ENCODE measurements around the gene SH3YL1.

SH3YL1 gene

DNA sequence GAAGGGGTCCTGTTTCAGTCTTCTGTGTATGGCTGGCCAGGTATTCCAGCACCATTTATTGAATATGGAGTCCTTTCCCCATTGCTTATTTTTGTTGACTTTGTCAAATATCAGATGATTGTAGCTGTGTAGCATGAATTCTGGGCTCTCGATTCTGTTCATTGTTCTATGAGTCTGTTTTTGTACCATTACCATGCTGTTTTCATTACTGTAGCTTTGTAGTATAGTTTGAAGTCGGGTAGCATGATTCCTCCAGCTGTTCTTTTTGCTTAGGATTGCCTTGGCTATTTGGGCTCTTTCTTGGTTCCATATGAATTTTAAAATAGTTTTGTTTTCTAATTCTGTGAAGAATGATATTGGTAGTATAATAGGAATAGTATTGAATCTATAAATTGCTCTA is 6.0 kb downstream of the SH3YL1 start:
- no peak for DNase-seq

DNA sequence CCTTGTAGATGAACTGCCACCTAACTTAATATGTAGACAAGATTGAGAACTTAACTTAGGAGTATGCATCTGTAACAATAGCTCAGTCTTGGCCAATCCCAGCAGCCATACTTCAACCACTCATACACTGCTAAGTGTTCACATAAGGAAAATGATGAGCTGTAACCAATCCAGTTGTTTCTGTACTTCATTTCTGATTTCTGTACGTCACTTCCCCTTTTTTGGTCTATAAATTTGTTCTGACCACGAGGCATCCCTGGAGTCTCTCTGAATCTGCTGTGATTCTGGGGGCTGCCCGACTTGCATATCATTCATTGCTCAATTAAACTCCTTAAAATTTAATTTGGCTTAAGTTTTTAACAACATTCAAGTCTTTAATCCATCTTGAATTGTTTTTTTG is 6.4 kb downstream of the SH3YL1 start:
- DNase-seq = no peak

DNA sequence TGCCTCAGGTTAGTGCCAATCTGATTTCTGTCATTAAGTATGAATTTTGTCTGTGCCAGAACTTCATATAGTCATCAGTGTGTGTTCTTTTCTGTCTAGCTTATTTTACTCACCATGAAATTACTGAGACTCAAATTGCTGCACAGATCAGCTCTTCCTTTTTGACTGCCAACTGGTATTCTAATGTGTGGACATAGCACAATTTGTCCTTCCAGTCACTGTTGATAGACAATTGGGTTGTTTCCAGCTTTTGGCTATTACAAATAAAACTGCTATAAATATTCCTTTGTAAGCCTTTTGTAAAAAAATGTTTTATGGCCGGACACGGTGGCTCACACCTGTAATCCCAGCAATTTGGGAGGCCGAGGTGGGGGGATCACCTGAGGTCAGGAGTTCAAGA is 7.7 kb downstream of the SH3YL1 start:
- no peak for DNase-seq

DNA sequence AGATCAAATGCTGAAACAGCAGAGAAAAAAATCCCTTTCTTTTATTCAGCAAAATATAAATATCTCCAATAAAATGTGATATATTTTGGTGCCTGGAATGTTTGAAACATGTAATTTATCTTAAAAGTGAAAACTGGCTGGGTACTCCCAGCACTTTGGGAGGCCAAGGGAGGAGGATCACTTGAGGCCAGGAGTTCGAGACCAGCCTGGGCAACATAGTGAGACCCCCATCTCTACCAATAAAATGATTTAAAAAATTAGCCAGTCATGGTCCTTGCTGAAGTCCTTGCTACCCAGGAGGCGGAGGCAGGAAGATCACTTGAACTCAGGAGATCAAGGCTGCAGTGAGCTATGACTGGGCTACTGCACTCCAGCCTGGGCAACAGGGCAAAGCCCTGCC is 8.6 kb downstream of the SH3YL1 start:
- DNase-seq = no peak

DNA sequence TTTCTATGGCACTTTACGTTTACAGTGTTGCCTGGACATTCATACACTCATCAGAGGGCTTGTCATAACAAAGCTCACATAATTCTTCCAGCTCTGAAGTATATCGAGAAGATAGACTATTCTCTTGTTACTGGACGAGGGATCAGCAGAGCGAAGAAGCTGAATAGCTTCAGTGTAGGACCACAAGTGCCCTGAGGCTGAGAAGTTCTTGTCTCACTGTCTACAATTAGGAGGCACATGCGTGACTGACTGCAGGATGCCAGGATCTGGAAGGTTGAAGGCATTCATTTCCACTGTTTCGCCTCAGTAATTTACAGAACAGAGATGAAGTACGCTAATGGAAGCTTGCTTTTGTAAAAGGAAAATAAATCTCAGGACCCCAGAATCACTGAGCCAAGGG is 9.6 kb downstream of the SH3YL1 start:
- no peak for DNase-seq

DNA sequence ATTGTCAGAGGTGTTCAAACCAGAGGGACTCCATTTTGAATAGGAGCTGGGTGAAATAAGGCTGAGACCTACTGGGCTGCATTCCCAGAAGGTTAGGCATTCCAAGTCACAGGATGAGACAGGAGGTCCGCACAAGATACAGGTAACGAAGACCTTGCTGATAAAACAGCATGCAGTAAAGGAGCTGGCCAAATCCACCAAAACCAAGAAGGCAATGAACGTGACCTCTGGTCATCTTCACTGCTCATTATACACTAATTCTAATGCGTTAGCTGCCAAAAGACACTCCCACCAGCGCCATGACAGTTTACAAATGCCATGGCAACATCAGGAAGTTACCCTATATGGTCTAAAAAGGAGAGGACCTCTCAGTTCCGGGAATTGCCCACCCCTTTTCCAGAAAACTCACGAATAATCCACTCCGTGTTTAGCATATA is 10.6 kb downstream of the SH3YL1 start:
- no peak for DNase-seq

DNA sequence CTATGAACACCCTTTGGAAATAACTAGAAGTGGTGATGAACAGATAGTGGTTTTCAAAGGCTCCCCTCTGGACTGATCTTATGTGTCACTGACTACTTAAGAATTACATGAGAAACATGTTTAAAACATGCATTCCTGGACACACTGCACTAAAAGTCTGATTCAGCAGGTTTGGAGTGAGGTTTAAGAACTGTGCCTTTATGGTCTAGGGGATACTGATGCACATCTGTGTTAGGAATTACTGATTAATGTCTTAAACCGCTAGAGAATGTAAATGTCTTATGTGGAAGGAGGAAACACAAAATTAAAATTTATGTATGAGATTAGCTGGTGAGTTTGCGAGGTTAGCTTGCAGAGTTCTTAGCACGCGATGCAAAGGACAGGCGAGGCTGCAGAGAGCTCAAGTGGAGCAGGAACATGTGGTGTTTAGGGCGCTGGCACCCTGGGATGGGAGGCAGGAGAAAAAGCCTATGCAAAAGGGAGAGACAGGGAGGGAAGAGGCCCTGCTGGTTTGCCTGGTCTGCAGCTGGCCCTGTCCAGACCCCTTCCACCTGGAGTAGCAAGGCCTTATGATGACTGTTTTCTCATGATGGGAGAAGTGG is 11.7 kb downstream of the SH3YL1 start:
- DNase-seq = no peak

DNA sequence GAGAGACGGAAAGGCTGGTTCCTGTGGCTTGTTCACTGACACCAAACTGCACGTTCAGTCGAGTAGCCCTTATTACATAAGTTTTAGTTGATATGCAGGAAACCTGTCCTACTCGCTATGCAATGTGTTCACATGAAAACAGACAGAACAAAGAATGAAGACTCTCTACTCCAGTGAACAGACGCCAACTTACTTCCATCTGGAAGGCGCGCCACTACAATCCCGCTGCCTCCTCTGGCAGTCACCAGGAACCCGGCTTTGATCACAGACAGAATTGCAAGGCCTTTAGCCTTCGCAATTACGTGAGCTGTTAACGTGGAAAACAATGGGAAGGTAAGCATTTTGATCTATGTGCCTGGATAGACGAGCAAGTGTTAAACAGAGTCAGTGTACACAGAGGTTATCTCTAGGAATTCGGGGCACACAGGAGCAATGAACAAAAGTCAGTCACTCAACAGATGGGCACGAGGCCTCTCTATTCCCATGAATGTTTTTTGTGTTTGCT is 14.2 kb downstream of the SH3YL1 start:
- DNase-seq = no peak

DNA sequence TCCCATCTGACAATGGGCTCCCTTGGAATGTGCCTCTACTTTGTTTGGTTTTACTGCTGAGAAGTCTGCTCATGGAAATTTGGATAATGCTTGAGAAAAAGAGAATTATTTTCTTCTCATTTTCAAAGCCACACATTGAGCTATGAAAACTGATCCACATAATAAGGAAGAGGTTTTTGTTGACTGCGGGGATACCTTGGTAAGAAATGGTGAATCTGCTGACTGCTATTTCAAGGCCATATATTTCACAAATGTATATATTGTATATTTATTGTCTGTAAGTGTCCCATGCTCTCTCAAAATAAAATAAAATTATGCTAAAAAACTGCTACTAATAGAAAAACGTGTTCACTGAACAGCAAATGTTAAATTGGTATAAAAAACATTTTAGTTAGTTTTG is 15.1 kb downstream of the SH3YL1 start:
- no peak for DNase-seq

DNA sequence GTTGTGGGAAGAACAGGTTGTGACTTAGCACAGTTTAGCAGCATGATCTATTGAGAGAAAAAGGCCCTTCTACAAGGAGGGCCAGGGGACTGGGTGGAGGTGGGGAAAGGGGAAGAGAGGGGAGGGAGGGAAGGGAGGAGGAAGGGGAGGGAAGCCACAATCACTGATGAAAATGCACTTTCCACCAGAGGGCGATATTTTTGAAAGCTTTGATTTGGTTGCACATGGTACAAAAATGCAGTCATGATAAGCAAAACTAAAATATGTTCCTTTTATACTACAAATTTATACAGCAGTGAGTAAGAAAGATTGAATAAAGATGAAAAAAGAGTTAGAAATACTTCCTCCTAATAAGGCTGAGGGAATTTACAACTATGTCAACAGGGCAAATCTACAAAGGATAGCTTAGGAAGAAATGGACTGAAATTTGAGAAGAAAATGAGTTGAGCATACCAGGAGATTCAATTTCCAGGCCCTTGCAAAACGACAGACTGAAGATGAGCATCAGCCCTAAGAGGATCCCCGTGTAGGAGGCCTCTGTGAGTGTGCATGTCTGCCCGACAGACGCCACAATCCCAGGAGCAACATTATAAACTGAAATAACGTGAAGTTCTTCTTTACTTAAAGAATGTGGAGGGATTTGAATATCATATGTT is 17.2 kb downstream of the SH3YL1 start:
- peak; percentile 29 for DNase-seq

DNA sequence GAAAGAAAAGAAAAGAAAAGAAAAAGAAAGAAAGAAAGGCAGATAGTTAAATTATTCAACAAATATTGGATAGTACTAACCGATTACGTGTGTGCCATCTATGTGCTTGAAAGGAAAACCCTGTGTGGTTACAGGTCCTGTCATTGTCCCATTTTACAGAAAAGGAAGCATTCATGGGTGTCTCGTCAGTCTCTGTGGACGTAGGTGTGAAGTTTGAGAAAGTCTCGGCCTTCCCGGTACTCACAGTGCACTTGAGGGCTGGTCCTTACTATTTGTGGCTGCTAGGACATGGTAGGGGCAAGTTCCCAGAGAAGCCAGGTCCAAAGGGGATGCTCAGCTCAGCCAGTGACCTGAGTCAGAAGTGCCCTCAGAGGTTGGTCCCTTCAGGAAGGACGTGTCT is 19.3 kb downstream of the SH3YL1 start:
- no peak for DNase-seq

DNA sequence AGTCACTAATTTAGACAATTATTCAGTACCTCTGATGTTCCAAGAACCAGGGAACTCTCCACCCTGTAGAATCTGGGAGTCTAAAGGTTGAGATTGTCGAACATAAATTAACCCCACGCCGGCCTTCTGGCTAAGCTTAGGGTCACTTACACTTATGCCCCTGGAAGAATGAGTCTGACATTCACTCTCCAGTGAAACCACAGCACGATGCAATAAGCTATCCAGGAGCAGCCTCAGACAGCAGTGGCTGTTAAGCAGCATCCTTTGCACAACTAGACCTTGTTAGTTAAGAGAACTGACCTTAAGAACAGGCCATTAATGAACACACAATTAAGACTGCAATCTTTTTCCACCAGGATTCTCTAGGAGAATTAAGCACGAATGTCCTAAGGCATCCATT is 25.0 kb downstream of the SH3YL1 start:
- DNase-seq = no peak

DNA sequence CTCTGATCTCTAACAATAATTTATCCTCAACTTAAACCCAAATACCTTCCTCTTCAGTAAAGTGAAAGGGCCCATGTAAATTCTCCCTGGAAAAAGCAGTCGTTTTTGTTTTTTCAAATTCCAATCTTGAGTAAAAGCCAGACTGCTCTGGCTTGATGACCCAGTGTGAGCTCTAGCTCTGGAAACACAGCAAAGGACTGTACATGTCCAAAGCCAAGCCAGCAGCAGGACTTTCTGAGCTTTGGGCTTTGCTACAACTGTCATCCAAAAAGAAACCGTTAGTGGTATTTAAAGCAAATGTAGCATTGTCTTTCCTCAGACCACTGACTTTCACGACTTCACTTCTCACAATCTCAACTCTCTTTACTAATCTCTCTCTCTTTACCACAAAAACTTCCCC is 25.4 kb downstream of the SH3YL1 start:
- DNase-seq = no peak

DNA sequence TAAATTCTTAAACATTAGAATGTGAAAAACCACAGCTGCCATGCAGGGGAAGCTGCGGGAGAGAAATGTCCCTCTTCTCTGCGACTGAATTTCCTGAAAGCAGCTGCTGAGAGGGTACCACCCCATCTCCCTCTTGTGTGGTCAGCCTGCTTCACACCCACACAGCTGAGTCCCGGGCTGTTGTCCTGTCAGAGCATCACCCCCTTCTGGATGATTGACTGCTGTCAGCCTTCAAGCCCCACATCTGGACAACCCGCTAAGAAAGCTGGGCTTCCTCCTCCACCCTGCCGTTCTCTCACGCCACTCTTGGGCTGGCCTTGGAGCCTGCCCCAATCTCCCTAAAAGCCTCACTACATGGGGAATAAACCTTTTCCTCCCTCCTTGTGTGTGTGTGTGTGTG is 26.0 kb downstream of the SH3YL1 start:
- no peak for DNase-seq

DNA sequence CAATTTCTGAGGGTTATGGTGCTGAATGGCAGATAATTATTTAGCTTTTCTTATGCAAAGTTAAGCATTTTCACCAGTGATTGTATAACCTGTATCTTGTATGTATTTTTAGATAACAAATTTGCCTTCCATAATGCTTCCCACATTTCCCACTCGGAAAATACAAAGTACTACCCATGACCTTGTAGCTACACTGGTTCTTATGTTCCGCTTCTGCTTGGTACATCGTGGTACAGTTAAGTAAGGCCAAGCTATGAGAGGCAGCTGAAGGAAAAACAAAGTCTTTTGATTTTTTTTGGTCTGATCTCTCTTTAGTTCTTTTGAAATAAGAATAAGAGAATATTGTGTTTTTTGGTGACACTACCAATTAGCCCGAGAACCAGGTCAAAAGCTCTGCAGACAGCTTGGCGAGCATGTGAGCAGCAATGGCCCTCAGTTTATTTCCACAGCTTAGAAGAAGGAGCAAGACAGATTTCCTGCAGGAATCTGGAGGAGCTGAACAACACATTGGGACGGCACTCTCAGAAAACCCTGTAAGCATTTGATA is 26.8 kb downstream of the SH3YL1 start:
- no peak for DNase-seq

DNA sequence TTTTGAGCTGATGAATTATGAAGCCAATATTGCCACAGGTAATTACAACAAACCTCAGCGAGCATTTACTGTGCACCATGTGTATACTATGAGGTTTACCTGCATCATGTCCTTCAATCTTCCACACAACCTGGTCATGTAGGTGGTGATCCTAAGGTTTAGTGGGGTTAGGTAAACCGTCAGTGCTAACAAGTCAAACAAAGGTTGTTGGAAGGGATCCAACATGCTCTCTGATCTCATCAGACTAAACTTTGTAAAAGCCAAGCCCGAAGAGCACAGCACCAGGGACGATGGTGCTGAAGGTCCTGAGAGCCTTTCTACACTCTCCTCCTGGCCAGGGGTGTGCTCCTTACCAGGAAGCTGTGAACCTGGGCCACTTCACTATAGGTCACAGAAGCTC is 29.4 kb downstream of the SH3YL1 start:
- no peak for DNase-seq

DNA sequence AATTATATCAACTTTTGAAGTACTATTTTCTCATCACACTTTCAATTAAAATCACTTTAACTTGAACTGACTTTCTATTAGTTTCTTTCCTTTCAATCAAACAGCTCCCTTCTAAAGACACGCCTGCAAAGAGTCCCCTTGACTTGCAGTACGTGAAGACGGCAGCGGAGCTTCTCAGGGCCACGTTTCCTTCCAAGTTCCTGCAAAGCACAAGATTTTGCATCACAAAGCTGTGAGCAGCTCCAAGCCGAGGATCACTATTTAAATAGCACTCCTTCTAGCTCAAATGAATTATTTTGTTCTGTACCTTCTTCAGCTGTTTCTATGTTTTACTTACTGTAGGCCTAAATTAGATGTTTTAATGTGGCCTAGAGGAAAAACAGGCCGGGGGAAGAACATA is 30.8 kb downstream of the SH3YL1 start:
- no peak for DNase-seq

DNA sequence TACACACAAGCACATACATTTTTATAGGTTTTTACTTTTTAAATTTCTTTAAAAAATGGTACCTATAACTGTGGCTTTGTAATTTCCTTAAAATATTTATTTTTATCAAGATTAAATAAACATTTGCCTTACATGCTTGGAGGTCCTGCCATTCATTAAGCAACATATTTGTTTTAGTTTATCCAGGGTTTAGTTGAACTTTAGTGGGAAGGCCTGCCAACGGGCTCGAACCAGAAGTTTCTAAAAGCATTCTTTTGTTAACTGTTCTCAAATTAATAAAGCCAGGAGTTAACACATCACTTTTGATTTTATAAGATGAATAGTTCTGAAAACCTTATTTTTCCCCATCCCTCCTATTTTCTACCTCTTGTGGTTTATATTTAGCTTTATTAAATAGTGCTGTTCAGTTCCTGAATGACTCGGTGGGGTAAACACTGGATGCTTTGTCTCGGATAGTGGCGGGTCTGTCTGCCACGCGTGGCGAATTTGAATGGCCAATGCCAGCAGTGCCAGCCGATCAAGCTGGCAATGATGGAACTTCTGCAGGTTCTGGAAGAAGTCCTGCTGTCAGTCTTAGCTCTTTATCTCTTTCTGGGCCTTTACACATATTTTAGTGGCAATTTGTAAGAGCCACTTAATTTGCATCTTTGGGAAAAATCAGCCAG is 32.2 kb downstream of the SH3YL1 start:
- DNase-seq = no peak

DNA sequence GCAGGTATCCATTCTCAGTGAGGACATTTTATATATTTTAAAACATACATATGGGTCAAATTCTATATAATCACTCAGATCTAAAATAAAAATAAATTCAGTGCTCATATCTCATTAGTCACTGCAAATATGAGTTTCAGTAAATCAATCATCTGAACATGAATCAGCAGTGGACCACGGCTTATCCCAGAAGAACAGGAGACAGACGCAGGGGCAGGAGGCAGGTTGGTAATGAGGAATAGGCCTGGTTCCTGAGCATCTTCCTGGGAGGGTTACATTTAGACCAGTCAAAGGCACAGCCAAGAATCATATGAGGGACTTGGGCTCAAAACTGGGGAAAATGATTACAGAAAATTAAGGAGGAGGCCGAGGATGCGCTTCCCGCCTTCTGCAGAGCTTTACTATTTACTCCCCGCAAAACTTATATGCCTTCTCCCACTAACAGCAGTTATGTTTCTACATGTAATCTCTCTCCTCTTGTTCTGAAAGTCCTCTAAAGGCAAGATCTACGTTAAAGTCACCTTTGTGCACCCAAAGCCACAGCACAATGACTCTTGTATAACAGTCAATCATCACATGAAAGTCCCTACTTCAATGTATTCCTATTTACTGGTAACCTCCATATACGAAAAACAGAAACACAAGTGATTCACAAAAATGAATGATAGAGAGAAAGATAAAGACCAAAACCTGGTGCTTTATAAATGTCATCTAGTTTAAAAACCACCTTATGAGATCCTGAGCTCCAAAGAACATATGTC is 35.1 kb downstream of the SH3YL1 start:
- no peak for DNase-seq

DNA sequence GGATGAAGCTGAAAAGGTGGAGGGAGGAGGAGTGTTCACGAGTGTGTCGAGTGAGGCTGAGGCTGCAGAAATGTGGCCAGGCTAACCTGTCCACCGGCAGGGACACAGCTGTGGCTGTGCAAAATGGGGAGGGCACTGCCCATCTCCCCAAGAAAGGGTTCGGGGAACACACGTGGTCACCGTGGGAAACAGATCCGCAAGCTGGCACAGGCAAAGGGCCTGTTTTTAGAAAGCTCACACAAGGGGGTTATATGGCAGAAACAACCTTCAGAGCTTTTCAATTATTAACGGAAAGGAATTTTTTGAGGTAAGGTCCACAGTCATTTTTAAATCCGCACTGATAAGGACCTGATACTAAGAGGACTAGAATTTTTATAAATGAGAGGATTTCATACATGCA is 35.7 kb downstream of the SH3YL1 start:
- no peak for DNase-seq

DNA sequence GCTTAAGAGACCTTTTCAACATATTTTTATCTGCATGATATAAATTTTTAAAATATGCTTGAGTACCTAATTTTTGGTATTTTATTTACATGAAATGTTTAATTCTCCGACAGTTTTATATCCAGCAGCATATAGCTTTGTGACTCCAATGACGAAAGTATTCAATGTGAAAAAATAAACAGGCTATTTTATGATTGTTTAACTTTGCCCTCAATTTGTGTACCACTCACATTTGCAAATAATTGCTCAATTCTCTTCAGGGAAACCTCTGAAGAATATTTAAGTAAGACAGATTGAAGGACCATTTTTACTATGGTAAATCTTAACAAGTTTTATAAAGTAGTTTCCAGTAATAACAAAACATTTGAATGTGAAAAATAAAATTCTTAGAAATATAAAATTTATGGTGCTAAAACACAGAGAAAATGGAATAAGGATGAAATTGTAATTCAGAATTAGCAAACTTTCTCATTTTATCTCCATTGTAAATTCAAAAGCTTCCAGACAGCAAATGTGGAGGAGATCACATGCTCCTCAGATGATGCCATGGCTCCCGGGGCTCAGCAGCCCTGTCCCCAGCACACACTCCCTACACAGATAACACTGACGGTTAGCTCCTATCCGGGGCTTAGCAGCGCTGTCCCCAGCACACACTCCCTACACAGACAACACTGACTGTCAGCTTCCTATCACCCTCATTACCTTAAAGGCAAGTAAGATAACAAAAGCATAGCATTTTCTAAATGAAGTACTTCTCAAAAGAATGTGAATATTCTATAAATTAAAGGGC is 39.7 kb downstream of the SH3YL1 start:
- DNase-seq = no peak

DNA sequence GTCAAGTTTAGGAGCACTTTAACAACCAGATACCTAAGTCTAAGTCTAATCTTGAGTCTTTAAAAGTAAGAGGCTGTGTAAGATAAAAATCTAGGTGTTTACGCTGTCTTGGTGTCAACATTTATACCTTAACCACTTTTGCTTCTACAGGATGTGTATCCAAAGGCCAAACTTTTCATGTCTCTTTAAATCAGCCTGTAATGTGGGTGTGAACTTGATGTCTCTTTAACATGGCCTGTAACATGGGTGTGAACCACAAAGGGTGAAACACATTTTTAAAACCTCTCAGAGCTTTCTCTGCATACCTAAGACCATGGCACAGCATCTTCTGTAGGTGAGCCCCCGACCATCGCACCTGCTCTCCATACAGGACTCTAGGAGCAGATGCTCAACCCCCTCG is 40.4 kb downstream of the SH3YL1 start:
- no peak for DNase-seq

All from central memory CD4-positive, alpha-beta T cell (primary cell).